Activated T-cell treated with anti-CD3 and anti-CD28 coated beads, Interleukin-2, amount 50 U/mL, for 48 hours (primary cell): ENCODE data around the gene GARIN1A.
"Not testable (repeated sequence)": the region's sequence is repeated elsewhere in the genome, so short reads cannot be mapped to it uniquely, and the experiment has no call there.

Experiments used
- DNase-seq, 2 experiments: peaks; one replicate each; pipeline ENCODE4 v3.0.0-alpha.2; 2020

The GARIN1A gene

GRCh38 chr7:128671992-128672391 is at the start of gene GARIN1A:
Gene GARIN1A (plus strand): TSS chr7:128672292. CDS start chr7:128672398, 106 bp downstream.
- DNase-seq: no peak

GRCh38 chr7:128627124-128627523 is 45.0 kb upstream of the GARIN1A start:
- DNase-seq: not testable (repeated sequence)

- DNase-seq: not testable (repeated sequence)
Measured at GRCh38 chr7:128633915-128634314, 38.2 kb upstream of the GARIN1A start.

- not testable (repeated sequence) for DNase-seq
Measured at GRCh38 chr7:128645206-128645605, 26.9 kb upstream of the GARIN1A start.

GRCh38 chr7:128645844-128646243 is 26.2 kb upstream of the GARIN1A start:
- DNase-seq: not testable (repeated sequence)

- not testable (repeated sequence) for DNase-seq
Measured at GRCh38 chr7:128646877-128647276, 25.2 kb upstream of the GARIN1A start.

GRCh38 chr7:128651096-128651495 is 21.0 kb upstream of the GARIN1A start:
- DNase-seq: not testable (repeated sequence)

GRCh38 chr7:128652606-128653005 is 19.5 kb upstream of the GARIN1A start:
- DNase-seq: not testable (repeated sequence)

- DNase-seq: not testable (repeated sequence)
Measured at GRCh38 chr7:128653197-128653596, 18.9 kb upstream of the GARIN1A start.

- DNase-seq: not testable (repeated sequence)
Measured at GRCh38 chr7:128654080-128654479, 18.0 kb upstream of the GARIN1A start.

GRCh38 chr7:128654501-128654900 is 17.6 kb upstream of the GARIN1A start:
- DNase-seq: not testable (repeated sequence)

GRCh38 chr7:128658428-128658827 is 13.7 kb upstream of the GARIN1A start:
- not testable (repeated sequence) for DNase-seq

- DNase-seq: no peak
Measured at GRCh38 chr7:128660596-128660995, 11.5 kb upstream of the GARIN1A start.

- no peak for DNase-seq
Measured at GRCh38 chr7:128661446-128661845, 10.6 kb upstream of the GARIN1A start.

- DNase-seq: no peak
Measured at GRCh38 chr7:128662091-128662490, 10.0 kb upstream of the GARIN1A start.

GRCh38 chr7:128663223-128663622 is 8.9 kb upstream of the GARIN1A start:
- not testable (repeated sequence) for DNase-seq

GRCh38 chr7:128665057-128665456 is 7.0 kb upstream of the GARIN1A start:
- no peak for DNase-seq

- no peak for DNase-seq
Measured at GRCh38 chr7:128666200-128666599, 5.9 kb upstream of the GARIN1A start.

GRCh38 chr7:128672927-128673517 is 930 bp downstream of the GARIN1A start:
- DNase-seq: peak; percentile 29 to 44

- DNase-seq: no peak
Measured at GRCh38 chr7:128673571-128673970, 1.5 kb downstream of the GARIN1A start.

- DNase-seq: no peak
Measured at GRCh38 chr7:128676665-128677064, 4.6 kb downstream of the GARIN1A start.

GRCh38 chr7:128679920-128680319 is 7.8 kb downstream of the GARIN1A start:
- DNase-seq: no peak

GRCh38 chr7:128681794-128682537 is 9.9 kb downstream of the GARIN1A start:
- no peak for DNase-seq

- DNase-seq: not testable (repeated sequence)
Measured at GRCh38 chr7:128683270-128683669, 11.2 kb downstream of the GARIN1A start.
